ENCODE results near the gene SKI. TPM values are rescaled to one million over a fixed set of nuclear protein-coding genes. Genes with fewer than 3 reads are reported as not detected.
A peak's percentile ranks its signal among the peaks of the same experiment; 100 is the strongest.

Gene SKI
- total and polyA plus RNA-seq, 2 of the 4 experiments (the other 2 are of a cell fraction): 2.3 to 20.1 TPM

- Histone ChIP-seq H3K9me3 (ENCODE audit: control insufficient read depth, insufficient read depth, low read length) (no peaks in the 10 kb centered on the region), H2BK15ac (ENCODE audit: low read depth, low read length) (no peak overlapping the region), H2AFZ (replicated peaks; ENCODE audit: low read length, poor library complexity) (peak overlapping the region; percentile 98), H4K8ac (ENCODE audit: low read depth in 2 of 2, low read length in 2 of 2) (peak overlapping the region; percentile 58 to 90; a peak in 3 of 4 replicates), H4K20me1 (ENCODE audit: insufficient read depth, low read length) (0 out of 2 replicates have a peak, but pooled peaks cover 12% of the 10 kb centered on the region), H2AK5ac (ENCODE audit: low read depth, low read length) (peak overlapping the region; percentile 96), H3K9me1 (ENCODE audit: insufficient read depth, low read length) (0 out of 2 replicates have a peak, but pooled peaks cover 2% of the 10 kb centered on the region), H3K23ac (ENCODE audit: low read depth, low read length) (peak overlapping the region; percentile 81; the same call in 1 of the 2 replicates), H3K4me3 (ENCODE audit: insufficient read depth, low read depth, low read length) (peak overlapping the region; percentile 42), H2AK9ac (replicated peaks; ENCODE audit: low read depth, low read length, poor library complexity) (peak overlapping the region; percentile 94), H3K4me1 (ENCODE audit: control insufficient read depth, insufficient read depth, low read length) (peaks cover 34% of the 10 kb centered on the region), H3K27ac (ENCODE audit: insufficient read depth, low read length) (peak overlapping the region; percentile 89), H3K4ac (ENCODE audit: low read depth, low read length) (peak overlapping the region; percentile 88), H3K4me2 (ENCODE audit: low read depth, low read length) (peak overlapping the region; percentile 83), H3K79me1 (ENCODE audit: low read depth in 1 of 2, low read length in 2 of 2) (peaks cover 9 to 50% of the 10 kb centered on the region in 2 experiments), H3K27me3 (ENCODE audit: control insufficient read depth, insufficient read depth, low read length) (no peaks in the 10 kb centered on the region), H3K36me3 (ENCODE audit: control insufficient read depth, insufficient read depth, low read length) (peaks cover 4% of the 10 kb centered on the region; the same call in 1 of the 2 replicates), H3K18ac (ENCODE audit: low read depth, low read length) (peak overlapping the region; percentile 25; the same call in 1 of the 2 replicates), H2BK120ac (ENCODE audit: low read depth, low read length) (peak overlapping the region; percentile 38), H2BK20ac (ENCODE audit: low read depth, low read length) (no peak overlapping the region), H3K9ac (ENCODE audit: low read depth, low read length) (peak overlapping the region; percentile 71), H3K14ac (replicated peaks; ENCODE audit: low read depth, low read length) (peak overlapping the region; percentile 92), H2BK5ac (ENCODE audit: low read depth, low read length, poor library complexity, severe bottlenecking) (peak overlapping the region; percentile 92), H3K56ac (ENCODE audit: extremely low read depth, insufficient read depth, low read length) (peak overlapping the region; percentile 55; the same call in 1 of the 2 replicates), H4K91ac (ENCODE audit: insufficient read depth, low read depth, low read length) (peak overlapping the region; percentile 62), H4K5ac (ENCODE audit: low read depth, low read length) (peak overlapping the region; percentile 38)
- in situ Hi-C loops (cut with MboI; ENCODE audit: low sequenced_read_pairs) (loop anchor here (5.0 to 25.0 kb wide), 2 partner anchors 183 to 348 kb away; partner anchors contain the start of genes HES5 and PANK4), intact Hi-C loops (cut with micrococcal nuclease) (no loop called here), dilution Hi-C loops (cut with HindIII; ENCODE audit: low sequenced_read_pairs, unreplicated experiment) (no loop called here)
- POLR2A ChIA-PET (ENCODE audit: unreplicated experiment): interaction anchor here (0.6 kb wide), 1 partner anchor 15 kb away, joined by 3 read pairs; no protein-coding TSS in a partner anchor
- WGBS, 2 experiments (ENCODE audit: extremely low coverage in 2 of 2, insufficient read length in 1 of 2): 11% methylated on average over 50 of the region's 65 CpGs; no CpG with 5 or more reads in 1 of the 2 experiments
- DNase-seq (peak; percentile 96), ATAC-seq (ENCODE audit: low read depth) (peak; percentile 93)
- CTCF ChIA-PET: interaction anchor here (0.9 to 2.1 kb wide), 4 partner anchors 15 to 192 kb away, joined by 3 to 6 read pairs (median 4); no protein-coding TSS in a partner anchor
- BruUV-seq (replicated peaks): no TSS peak
- peak; percentile 84 for TF ChIP-seq MAZ (IDR thresholded peaks at IDR 0.05; ENCODE audit: borderline replicate concordance, low read depth, low read length)
- TF ChIP-seq RCOR1 (IDR thresholded peaks at IDR 0.05; ENCODE audit: insufficient replicate concordance, low read length): no peak
- peak; percentile 11; the same call in 1 of the 2 replicates for TF ChIP-seq USF2 (IDR thresholded peaks at IDR 0.05; ENCODE audit: low read depth, low read length)
- TF ChIP-seq RAD21 (IDR thresholded peaks at IDR 0.05; ENCODE audit: low read length): no peak
- TF ChIP-seq SMC3 (IDR thresholded peaks at IDR 0.05; ENCODE audit: low read depth, low read length): no peak
- no peak; the same call in 1 of the 2 replicates for TF ChIP-seq MXI1 (IDR thresholded peaks at IDR 0.05; ENCODE audit: borderline replicate concordance, low read depth, low read length)
- no peak for TF ChIP-seq RFX5 (IDR thresholded peaks at IDR 0.05; ENCODE audit: low read depth, low read length)
- peak; percentile 77 for TF ChIP-seq CEBPB (IDR thresholded peaks at IDR 0.05; ENCODE audit: low read depth, low read length)
- no peak for TF ChIP-seq FOS (IDR thresholded peaks at IDR 0.05; ENCODE audit: low read depth, low read length)
- TF ChIP-seq POLR2A (IDR thresholded peaks at IDR 0.05; ENCODE audit: low read depth, low read length): peak; percentile 63
- TF ChIP-seq NFE2L2 (IDR thresholded peaks at IDR 0.05; ENCODE audit: low read depth, low read length): no peak
- no peak for TF ChIP-seq ELK1 (IDR thresholded peaks at IDR 0.05; ENCODE audit: borderline replicate concordance, low read depth, low read length)
- TF ChIP-seq CHD1 (IDR thresholded peaks at IDR 0.05; ENCODE audit: low read depth, low read length): no peak
- no peak for TF ChIP-seq MAFK (IDR thresholded peaks at IDR 0.05; ENCODE audit: low read depth, low read length)
- peak; percentile 28; the same call in 1 of the 2 replicates for TF ChIP-seq BHLHE40 (IDR thresholded peaks at IDR 0.05; ENCODE audit: low read depth, low read length)
These were observed 38.4 kb upstream of the SKI start for GRCh38 chr1:2189459-2190425.
